HEK293 (cell line): ENCODE data around the gene M1AP.
A peak's percentile ranks its signal among the peaks of the same experiment; 100 is the strongest.

ENCODE experiments used
- CTCF ChIA-PET: fragments of 350-600 bp; formaldehyde crosslinking; extraction: SDS; loops from one replicate; lab custom pipeline; 2021; ENCODE audit warnings: antibody characterized with exemption; lab: Yijun Ruan, JAX
- POLR2A ChIA-PET: fragments of 300-600 bp; formaldehyde crosslinking; extraction: SDS; loops from one replicate; lab custom pipeline; 2020; ENCODE audit warnings: antibody characterized with exemption, inconsistent platforms; lab: Yijun Ruan, JAX
- H3K27ac ChIP-seq: fragments of 200-500 bp; sonication (Bioruptor generic); 2 replicates; pipeline ENCODE4 v1.5.1; 2014; ENCODE audit warnings: low read depth, low read length, control low read depth, inconsistent platforms; ENCODE audit errors: extremely low read depth
- H3K36me3 ChIP-seq, 2 experiments: fragments of 200-500 bp in 1 of 2; sonication (Bioruptor generic) in 1 of 2; 1 replicate in 1 of 2; 2 replicates in 1 of 2; pipeline ENCODE4 v1.5.1; 2014 to 2017; ENCODE audit warnings: inconsistent platforms in 2 of 2, low read length in 2 of 2; ENCODE audit not compliant: control insufficient read depth in 2 of 2, insufficient read depth in 1 of 2
- H3K4me1 ChIP-seq: fragments of 200-500 bp; sonication (Bioruptor generic); 2 replicates; pipeline ENCODE4 v1.5.1; 2014; ENCODE audit warnings: mild to moderate bottlenecking, low read length, inconsistent platforms; ENCODE audit not compliant: control insufficient read depth, insufficient read depth
- H3K4me3 ChIP-seq: 2 replicates; pipeline ENCODE4 v1.5.1; 2011; ENCODE audit warnings: low read depth, mild to moderate bottlenecking, control low read depth, low read length, moderate library complexity
- H3K9me3 ChIP-seq: fragments of 200-500 bp; sonication (Bioruptor generic); 2 replicates; pipeline ENCODE4 v1.5.1; 2014; ENCODE audit warnings: low read depth, low read length, inconsistent platforms; ENCODE audit not compliant: control insufficient read depth, insufficient read depth
- GLIS2 ChIP-seq: fragments of 450-650 bp; formaldehyde crosslinking; IDR thresholded peaks from 2 replicates; pipeline ENCODE4 v1.5.1; 2016; ENCODE audit warnings: missing biosample characterization, missing genetic modification characterization
- HOXD13 ChIP-seq: sonication (generic); formaldehyde crosslinking; IDR thresholded peaks from 2 replicates; pipeline ENCODE4 v1.8.0; 2022; ENCODE audit warnings: missing genetic modification reagents, borderline replicate concordance
- KLF16 ChIP-seq: fragments of 450-650 bp; formaldehyde crosslinking; IDR thresholded peaks from 2 replicates; pipeline ENCODE4 v1.5.1; 2017; ENCODE audit warnings: missing biosample characterization, missing genetic modification characterization
- KLF9 ChIP-seq: fragments of 450-650 bp; formaldehyde crosslinking; IDR thresholded peaks from 2 replicates; pipeline ENCODE4 v1.5.1; 2016; ENCODE audit warnings: missing biosample characterization, missing genetic modification characterization, low read depth
- SALL2 ChIP-seq: fragments of 450-650 bp; formaldehyde crosslinking; IDR thresholded peaks from 2 replicates; pipeline ENCODE4 v1.5.0; 2017; ENCODE audit warnings: missing biosample characterization, mild to moderate bottlenecking, missing genetic modification characterization, borderline replicate concordance
- SCRT2 ChIP-seq: fragments of 450-650 bp; formaldehyde crosslinking; IDR thresholded peaks from 2 replicates; pipeline ENCODE4 v1.5.1; 2016; ENCODE audit warnings: missing biosample characterization, missing genetic modification characterization
- SP3 ChIP-seq: fragments of 450-650 bp; formaldehyde crosslinking; IDR thresholded peaks from 2 replicates; pipeline ENCODE4 v1.5.1; 2016; ENCODE audit warnings: missing biosample characterization, missing genetic modification characterization
- ZBTB10 ChIP-seq: fragments of 450-650 bp; formaldehyde crosslinking; IDR thresholded peaks from 2 replicates; pipeline ENCODE4 v1.5.1; 2016; ENCODE audit warnings: missing biosample characterization, missing genetic modification characterization
- ZBTB48 ChIP-seq: fragments of 450-650 bp; formaldehyde crosslinking; IDR thresholded peaks from 2 replicates; pipeline ENCODE4 v1.5.1; 2016; ENCODE audit warnings: missing biosample characterization, missing genetic modification characterization
- ZNF202 ChIP-seq: fragments of 450-650 bp; formaldehyde crosslinking; IDR thresholded peaks from 2 replicates; pipeline ENCODE4 v1.5.1; 2016; ENCODE audit warnings: missing biosample characterization, missing genetic modification characterization, borderline replicate concordance
- ZNF791 ChIP-seq: fragments of 450-650 bp; formaldehyde crosslinking; IDR thresholded peaks from 2 replicates; pipeline ENCODE4 v1.5.1; 2016; ENCODE audit warnings: missing biosample characterization, missing genetic modification characterization
- TF ChIP-seq, protein P1 (sequence below): fragments of 450-650 bp; formaldehyde crosslinking; conservative IDR thresholded peaks from 2 replicates; pipeline ENCODE4 v1.5.1; 2016; ENCODE audit warnings: low read depth, missing biosample characterization, missing genetic modification characterization
- TF ChIP-seq, protein P2 (sequence below): fragments of 450-650 bp; formaldehyde crosslinking; IDR thresholded peaks from 2 replicates; pipeline ENCODE4 v1.5.1; 2017; ENCODE audit warnings: missing biosample characterization, missing genetic modification characterization

Gene M1AP

DNA sequence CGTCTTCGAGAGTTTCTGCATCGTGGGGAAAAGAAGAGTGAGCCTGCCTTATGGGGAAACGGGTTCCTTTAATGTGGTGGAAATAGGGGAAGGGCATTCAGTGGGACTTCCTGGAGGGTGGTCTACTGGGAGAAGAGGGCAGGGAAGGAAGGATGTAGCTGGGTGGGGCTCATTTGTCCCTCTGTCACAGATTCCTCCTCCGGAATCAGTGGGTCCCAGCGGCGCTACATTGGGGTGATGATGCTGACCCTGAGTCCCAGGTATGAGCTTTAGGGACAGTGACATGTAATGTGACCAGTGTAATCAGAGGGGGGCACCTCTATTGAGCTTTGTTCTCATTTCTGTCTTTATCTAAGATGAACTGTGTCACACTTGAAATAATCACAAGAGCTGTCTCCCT, 116.5 kb downstream of the M1AP start (continued):
- TF ChIP-seq, protein P1, sequence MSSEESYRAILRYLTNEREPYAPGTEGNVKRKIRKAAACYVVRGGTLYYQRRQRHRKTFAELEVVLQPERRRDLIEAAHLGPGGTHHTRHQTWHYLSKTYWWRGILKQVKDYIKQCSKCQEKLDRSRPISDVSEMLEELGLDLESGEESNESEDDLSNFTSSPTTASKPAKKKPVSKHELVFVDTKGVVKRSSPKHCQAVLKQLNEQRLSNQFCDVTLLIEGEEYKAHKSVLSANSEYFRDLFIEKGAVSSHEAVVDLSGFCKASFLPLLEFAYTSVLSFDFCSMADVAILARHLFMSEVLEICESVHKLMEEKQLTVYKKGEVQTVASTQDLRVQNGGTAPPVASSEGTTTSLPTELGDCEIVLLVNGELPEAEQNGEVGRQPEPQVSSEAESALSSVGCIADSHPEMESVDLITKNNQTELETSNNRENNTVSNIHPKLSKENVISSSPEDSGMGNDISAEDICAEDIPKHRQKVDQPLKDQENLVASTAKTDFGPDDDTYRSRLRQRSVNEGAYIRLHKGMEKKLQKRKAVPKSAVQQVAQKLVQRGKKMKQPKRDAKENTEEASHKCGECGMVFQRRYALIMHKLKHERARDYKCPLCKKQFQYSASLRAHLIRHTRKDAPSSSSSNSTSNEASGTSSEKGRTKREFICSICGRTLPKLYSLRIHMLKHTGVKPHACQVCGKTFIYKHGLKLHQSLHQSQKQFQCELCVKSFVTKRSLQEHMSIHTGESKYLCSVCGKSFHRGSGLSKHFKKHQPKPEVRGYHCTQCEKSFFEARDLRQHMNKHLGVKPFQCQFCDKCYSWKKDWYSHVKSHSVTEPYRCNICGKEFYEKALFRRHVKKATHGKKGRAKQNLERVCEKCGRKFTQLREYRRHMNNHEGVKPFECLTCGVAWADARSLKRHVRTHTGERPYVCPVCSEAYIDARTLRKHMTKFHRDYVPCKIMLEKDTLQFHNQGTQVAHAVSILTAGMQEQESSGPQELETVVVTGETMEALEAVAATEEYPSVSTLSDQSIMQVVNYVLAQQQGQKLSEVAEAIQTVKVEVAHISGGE (tag by site-specific recombination) = no peak

- no peaks in the 10 kb centered on the region; the same call in 1 of the 2 replicates for H3K4me1 ChIP-seq
- H3K27ac ChIP-seq = peak overlapping the region; percentile 72; the same call in 1 of the 2 replicates
- TF ChIP-seq SALL2 (no peak), SP3 (peak; percentile 7; the same call in 1 of the 2 replicates), GLIS2 (tag by site-specific recombination) (peak; percentile 28; the same call in 1 of the 2 replicates), KLF16 (tag by site-specific recombination) (no peak), SCRT2 (peak; percentile 79), ZBTB48 (tag by site-specific recombination) (peak; percentile 33; the same call in 1 of the 2 replicates), ZNF791 (no peak), ZNF202 (tag by site-specific recombination) (no peak), HOXD13 (CRISPR knock-in tag) (no peak), ZBTB10 (peak; percentile 37; the same call in 1 of the 2 replicates), KLF9 (tag by site-specific recombination) (0 out of 2 replicates have a peak, but pooled peaks have one; percentile 2)
- TF ChIP-seq, protein P2, sequence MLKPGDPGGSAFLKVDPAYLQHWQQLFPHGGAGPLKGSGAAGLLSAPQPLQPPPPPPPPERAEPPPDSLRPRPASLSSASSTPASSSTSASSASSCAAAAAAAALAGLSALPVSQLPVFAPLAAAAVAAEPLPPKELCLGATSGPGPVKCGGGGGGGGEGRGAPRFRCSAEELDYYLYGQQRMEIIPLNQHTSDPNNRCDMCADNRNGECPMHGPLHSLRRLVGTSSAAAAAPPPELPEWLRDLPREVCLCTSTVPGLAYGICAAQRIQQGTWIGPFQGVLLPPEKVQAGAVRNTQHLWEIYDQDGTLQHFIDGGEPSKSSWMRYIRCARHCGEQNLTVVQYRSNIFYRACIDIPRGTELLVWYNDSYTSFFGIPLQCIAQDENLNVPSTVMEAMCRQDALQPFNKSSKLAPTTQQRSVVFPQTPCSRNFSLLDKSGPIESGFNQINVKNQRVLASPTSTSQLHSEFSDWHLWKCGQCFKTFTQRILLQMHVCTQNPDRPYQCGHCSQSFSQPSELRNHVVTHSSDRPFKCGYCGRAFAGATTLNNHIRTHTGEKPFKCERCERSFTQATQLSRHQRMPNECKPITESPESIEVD (tag by site-specific recombination) = no peak
- ChIA-PET CTCF (interaction anchor here (0.6 to 4.3 kb wide), 6 partner anchors 13 to 1014 kb away, joined by 3 to 34 read pairs (median 9); partner anchors contain the start of genes CCDC142 and TTC31), POLR2A (interaction anchor here (0.5 to 2.4 kb wide), 19 partner anchors 9 to 1118 kb away, joined by 3 to 18 read pairs (median 6); partner anchors contain the start of genes CCDC142, MRPL53, PCGF1 and TLX2)
- peaks cover 7 to 68% of the 10 kb centered on the region in 2 experiments; a peak in 1 of 3 replicates for H3K36me3 ChIP-seq
- peak overlapping the region; percentile 57 for H3K4me3 ChIP-seq
- no peaks in the 10 kb centered on the region for H3K9me3 ChIP-seq
Measured at GRCh38 chr2:74530239-74531187, 117.6 kb downstream of the M1AP start.
